Stimulated activated naive CD8-positive, alpha-beta T cell treated with anti-CD3 and anti-CD28 coated beads, Interleukin-15, Interleukin-2, amounts not matched to agents 100 ng/mL and 50 ng/mL, for 24 hours (primary cell): ENCODE measurements around the gene TRIM27.

Source experiments
- H3K27ac Mint-ChIP-seq: one replicate; pipeline ENCODE4 v1.8.0; 2021; ENCODE audit warnings: mild to moderate bottlenecking, mixed read lengths
- H3K27me3 Mint-ChIP-seq: one replicate; pipeline ENCODE4 v1.8.0; 2021; ENCODE audit warnings: mixed read lengths
- H3K36me3 Mint-ChIP-seq: one replicate; pipeline ENCODE4 v1.8.0; 2021; ENCODE audit warnings: low read depth, mixed read lengths
- H3K4me1 Mint-ChIP-seq: one replicate; pipeline ENCODE4 v1.8.0; 2021; ENCODE audit warnings: low read depth, mixed read lengths
- H3K4me3 Mint-ChIP-seq: one replicate; pipeline ENCODE4 v1.8.0; 2021; ENCODE audit warnings: mild to moderate bottlenecking, mixed read lengths
- H3K9me3 Mint-ChIP-seq: one replicate; pipeline ENCODE4 v1.8.0; 2021; ENCODE audit warnings: mixed read lengths

Gene TRIM27

GRCh38 chr6:28922004-28922820 is 1.6 kb downstream of the TRIM27 start:
- H3K4me1 Mint-ChIP-seq, result peaks cover 47% of the 10 kb centered on the region
- peak overlapping the region; percentile 91 for H3K27ac Mint-ChIP-seq
- no peaks in the 10 kb centered on the region for H3K9me3 Mint-ChIP-seq
- H3K27me3 Mint-ChIP-seq, result no peaks in the 10 kb centered on the region
- H3K36me3 Mint-ChIP-seq, result peaks cover 51% of the 10 kb centered on the region
- peak overlapping the region; percentile 97 for H3K4me3 Mint-ChIP-seq

GRCh38 chr6:28920281-28920680 is 3.5 kb downstream of the TRIM27 start:
- H3K27me3 Mint-ChIP-seq, result no peaks in the 10 kb centered on the region
- peaks cover 47% of the 10 kb centered on the region for H3K4me1 Mint-ChIP-seq
- H3K27ac Mint-ChIP-seq, result peak overlapping the region; percentile 41
- peaks cover 60% of the 10 kb centered on the region for H3K36me3 Mint-ChIP-seq
- no peaks in the 10 kb centered on the region for H3K9me3 Mint-ChIP-seq
- H3K4me3 Mint-ChIP-seq, result no peak overlapping the region

GRCh38 chr6:28914941-28915340 is 8.8 kb downstream of the TRIM27 start:
- Mint-ChIP-seq H3K36me3 (peaks cover 71% of the 10 kb centered on the region), H3K9me3 (no peaks in the 10 kb centered on the region), H3K4me1 (peaks cover 12% of the 10 kb centered on the region), H3K27ac (no peak overlapping the region), H3K27me3 (no peaks in the 10 kb centered on the region), H3K4me3 (no peak overlapping the region)

- Mint-ChIP-seq H3K4me3 (no peak overlapping the region), H3K4me1 (peaks cover 12% of the 10 kb centered on the region), H3K27me3 (no peaks in the 10 kb centered on the region), H3K36me3 (peaks cover 74% of the 10 kb centered on the region), H3K27ac (no peak overlapping the region), H3K9me3 (no peaks in the 10 kb centered on the region)
Observed at GRCh38 chr6:28910901-28911690, 12.7 kb downstream of the TRIM27 start.

GRCh38 chr6:28907394-28907793 is 16.4 kb downstream of the TRIM27 start:
- Mint-ChIP-seq H3K4me1 (peaks cover 12% of the 10 kb centered on the region), H3K27ac (no peak overlapping the region), H3K4me3 (no peak overlapping the region)

GRCh38 chr6:28906669-28907068 is 17.1 kb downstream of the TRIM27 start:
- no peaks in the 10 kb centered on the region for H3K9me3 Mint-ChIP-seq
- H3K4me1 Mint-ChIP-seq, result peaks cover 12% of the 10 kb centered on the region
- no peaks in the 10 kb centered on the region for H3K27me3 Mint-ChIP-seq
- no peak overlapping the region for H3K4me3 Mint-ChIP-seq
- H3K36me3 Mint-ChIP-seq, result peaks cover 87% of the 10 kb centered on the region
- no peak overlapping the region for H3K27ac Mint-ChIP-seq

More at GRCh38 chr6:28907394-28907793, 16.4 kb downstream of the TRIM27 start:
- Mint-ChIP-seq H3K27me3 (no peaks in the 10 kb centered on the region), H3K9me3 (no peaks in the 10 kb centered on the region), H3K36me3 (peaks cover 84% of the 10 kb centered on the region)

- H3K4me3 Mint-ChIP-seq, result no peak overlapping the region
- no peaks in the 10 kb centered on the region for H3K27me3 Mint-ChIP-seq
- peaks cover 11% of the 10 kb centered on the region for H3K4me1 Mint-ChIP-seq
- H3K36me3 Mint-ChIP-seq, result peaks cover 81% of the 10 kb centered on the region
- H3K27ac Mint-ChIP-seq, result no peak overlapping the region
- no peaks in the 10 kb centered on the region for H3K9me3 Mint-ChIP-seq
Observed at GRCh38 chr6:28903686-28904085, 20.1 kb downstream of the TRIM27 start.

- no peak overlapping the region for H3K4me3 Mint-ChIP-seq
- no peaks in the 10 kb centered on the region for H3K27me3 Mint-ChIP-seq
- no peak overlapping the region for H3K27ac Mint-ChIP-seq
- H3K9me3 Mint-ChIP-seq, result no peaks in the 10 kb centered on the region
- H3K4me1 Mint-ChIP-seq, result peaks cover 15% of the 10 kb centered on the region
- peaks cover 66% of the 10 kb centered on the region for H3K36me3 Mint-ChIP-seq
Observed at GRCh38 chr6:28901831-28902230, 22.0 kb downstream of the TRIM27 start.

- no peak overlapping the region for H3K27ac Mint-ChIP-seq
- H3K4me3 Mint-ChIP-seq, result no peak overlapping the region
- no peaks in the 10 kb centered on the region for H3K9me3 Mint-ChIP-seq
- peaks cover 21% of the 10 kb centered on the region for H3K4me1 Mint-ChIP-seq
- H3K27me3 Mint-ChIP-seq, result peaks cover 3% of the 10 kb centered on the region
- H3K36me3 Mint-ChIP-seq, result peaks cover 61% of the 10 kb centered on the region
Observed at GRCh38 chr6:28900577-28901256, 23.1 kb downstream of the TRIM27 start.

GRCh38 chr6:28898710-28898965 is 25.1 kb downstream of the TRIM27 start:
- Mint-ChIP-seq H3K4me1 (peaks cover 25% of the 10 kb centered on the region), H3K36me3 (peaks cover 41% of the 10 kb centered on the region), H3K27ac (peak overlapping the region; percentile 49), H3K27me3 (peaks cover 3% of the 10 kb centered on the region), H3K4me3 (peak overlapping the region; percentile 48), H3K9me3 (no peaks in the 10 kb centered on the region)

GRCh38 chr6:28897369-28897745 is 26.4 kb downstream of the TRIM27 start:
- no peaks in the 10 kb centered on the region for H3K9me3 Mint-ChIP-seq
- H3K27me3 Mint-ChIP-seq, result peaks cover 3% of the 10 kb centered on the region
- H3K4me1 Mint-ChIP-seq, result peaks cover 25% of the 10 kb centered on the region
- peak overlapping the region; percentile 93 for H3K4me3 Mint-ChIP-seq
- H3K36me3 Mint-ChIP-seq, result peaks cover 31% of the 10 kb centered on the region
- no peak overlapping the region for H3K27ac Mint-ChIP-seq

GRCh38 chr6:28896505-28897368 is 27.0 kb downstream of the TRIM27 start:
- H3K36me3 Mint-ChIP-seq, result peaks cover 25% of the 10 kb centered on the region
- no peaks in the 10 kb centered on the region for H3K9me3 Mint-ChIP-seq
- peak overlapping the region; percentile 93 for H3K4me3 Mint-ChIP-seq
- H3K27ac Mint-ChIP-seq, result peak overlapping the region; percentile 97
- H3K4me1 Mint-ChIP-seq, result peaks cover 25% of the 10 kb centered on the region
- H3K27me3 Mint-ChIP-seq, result peaks cover 3% of the 10 kb centered on the region

GRCh38 chr6:28895131-28895812 is 28.5 kb downstream of the TRIM27 start:
- H3K36me3 Mint-ChIP-seq, result peaks cover 10% of the 10 kb centered on the region
- no peaks in the 10 kb centered on the region for H3K9me3 Mint-ChIP-seq
- peaks cover 25% of the 10 kb centered on the region for H3K4me1 Mint-ChIP-seq
- peak overlapping the region; percentile 93 for H3K4me3 Mint-ChIP-seq
- H3K27ac Mint-ChIP-seq, result peak overlapping the region; percentile 97
- H3K27me3 Mint-ChIP-seq, result peaks cover 3% of the 10 kb centered on the region
